HTERT RPE-1 (cell line): ENCODE measurements around the gene SSB.
"Not testable (repeated sequence)": the region's sequence is repeated elsewhere in the genome, so short reads cannot be mapped to it uniquely, and the experiment has no call there.

Experiments
- in situ Hi-C: fragments of 300-500 bp; cut with MboI; formaldehyde crosslinking; loops from 4 replicates; pipeline ENCODE4 v1.14.3; 2020; ENCODE audit warnings: low sequenced_read_pairs

The SSB gene

DNA sequence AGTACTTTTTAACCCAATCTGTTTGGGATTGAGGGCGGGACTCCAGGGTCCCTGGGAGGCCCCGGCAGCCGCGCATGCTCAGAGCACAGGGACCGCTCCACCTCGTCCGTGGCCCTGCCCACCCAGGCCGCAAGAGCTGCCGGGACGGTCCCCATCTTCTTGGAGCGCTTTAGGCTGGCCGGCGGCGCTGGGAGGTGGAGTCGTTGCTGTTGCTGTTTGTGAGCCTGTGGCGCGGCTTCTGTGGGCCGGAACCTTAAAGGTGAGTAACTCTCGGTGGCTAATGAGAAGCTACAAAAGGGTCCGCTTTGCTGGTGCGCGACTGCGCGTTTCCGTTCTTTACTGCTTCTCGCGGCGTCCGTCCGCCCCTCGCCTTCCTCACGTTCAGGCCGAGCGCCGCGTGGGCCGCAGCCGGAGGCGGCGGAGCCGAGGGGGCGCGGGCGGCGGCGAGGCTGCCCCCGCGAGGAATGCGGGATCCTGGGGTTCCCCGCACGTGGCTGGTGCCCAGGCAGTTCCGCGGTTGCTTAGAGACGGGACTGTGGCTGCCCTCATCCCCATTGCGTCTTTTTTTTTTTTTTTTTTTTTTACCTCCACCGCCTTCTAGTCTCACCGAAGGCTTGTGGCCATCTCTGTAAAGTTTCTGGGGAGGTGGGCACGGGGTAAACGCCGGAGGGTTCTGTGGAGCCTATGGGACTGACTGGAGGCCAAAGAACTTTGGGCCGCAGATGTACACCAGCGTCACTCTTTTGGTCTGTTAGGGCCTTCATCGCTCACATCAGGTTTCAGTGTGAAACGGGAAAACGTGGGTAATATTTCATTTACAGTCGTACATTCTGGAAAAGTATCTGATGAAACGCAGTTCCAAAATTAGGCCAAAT, at the start of gene SSB:
Gene SSB, plus strand, starts transcription at position 154 of the 875 bp plus-strand sequence. CDS start 2,090 bp downstream, outside the sequence.
- in situ Hi-C loops = no loop called here

GRCh38 chr2:169752752-169753151, 45.9 kb upstream of the SSB start:
- in situ Hi-C loops = no loop called here

- in situ Hi-C loops = no loop called here
Observed at GRCh38 chr2:169755083-169755870, 43.4 kb upstream of the SSB start.

DNA sequence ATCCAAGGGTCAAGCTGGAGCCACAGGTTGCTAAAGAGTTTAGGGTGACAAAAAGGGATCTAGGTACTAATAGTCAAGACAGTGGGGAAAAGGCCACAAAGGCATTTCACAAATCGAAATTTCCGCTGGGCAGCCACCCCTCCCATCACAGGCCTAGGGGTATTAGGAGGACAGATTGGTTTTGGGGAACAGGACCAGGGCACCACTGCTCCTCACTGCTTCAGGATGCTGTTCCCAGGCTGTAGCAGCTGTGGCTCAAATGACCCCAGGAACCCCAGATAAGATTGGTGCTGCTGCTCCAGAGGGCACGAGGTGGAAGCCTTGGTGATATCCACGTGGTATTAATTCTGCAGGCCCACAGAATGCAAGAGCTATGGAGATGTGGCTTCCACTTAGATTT, 42.3 kb upstream of the SSB start:
- in situ Hi-C loops = no loop called here

- in situ Hi-C loops = no loop called here
Observed at GRCh38 chr2:169757356-169757755, 41.3 kb upstream of the SSB start.

- in situ Hi-C loops = no loop called here
Observed at GRCh38 chr2:169757778-169758177, 40.9 kb upstream of the SSB start.

- in situ Hi-C loops = no loop called here
Observed at GRCh38 chr2:169759987-169760386, 38.7 kb upstream of the SSB start.

DNA sequence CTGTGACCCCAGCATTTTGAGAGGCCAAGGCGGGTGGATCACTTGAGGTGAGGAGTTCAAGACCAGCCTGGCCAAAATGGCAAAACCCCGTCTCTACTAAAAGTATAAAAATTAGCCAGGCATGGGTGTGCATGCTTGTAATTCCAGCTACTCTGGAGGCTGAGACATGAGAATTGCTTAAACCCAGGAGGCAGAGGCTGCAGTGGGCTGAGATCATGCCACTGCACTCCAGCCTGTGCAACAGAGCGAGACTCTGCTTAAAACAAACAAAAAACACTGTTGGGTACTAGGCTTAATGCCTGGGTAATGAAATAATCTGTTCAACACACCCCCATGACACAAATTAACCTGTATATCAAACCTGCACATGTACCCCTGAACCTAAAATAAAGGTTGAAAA, 37.9 kb upstream of the SSB start:
- in situ Hi-C loops = not testable (repeated sequence)

GRCh38 chr2:169761251-169761969, 37.3 kb upstream of the SSB start:
- in situ Hi-C loops = no loop called here

DNA sequence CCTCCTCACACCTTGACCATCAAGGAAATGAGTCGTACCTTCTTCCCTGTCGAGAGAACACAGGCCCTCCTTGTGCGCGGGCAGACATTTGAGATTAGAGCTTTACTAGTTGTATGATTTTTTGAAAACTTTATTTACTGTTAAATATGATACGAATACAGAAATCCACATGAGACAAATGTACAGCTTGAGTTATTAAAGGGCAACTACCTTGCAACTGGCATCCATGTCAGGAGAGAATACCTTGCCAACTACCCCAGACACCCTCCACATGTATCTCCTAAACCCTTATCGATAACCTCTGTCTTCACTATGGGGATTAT, 36.7 kb upstream of the SSB start:
- in situ Hi-C loops = no loop called here

DNA sequence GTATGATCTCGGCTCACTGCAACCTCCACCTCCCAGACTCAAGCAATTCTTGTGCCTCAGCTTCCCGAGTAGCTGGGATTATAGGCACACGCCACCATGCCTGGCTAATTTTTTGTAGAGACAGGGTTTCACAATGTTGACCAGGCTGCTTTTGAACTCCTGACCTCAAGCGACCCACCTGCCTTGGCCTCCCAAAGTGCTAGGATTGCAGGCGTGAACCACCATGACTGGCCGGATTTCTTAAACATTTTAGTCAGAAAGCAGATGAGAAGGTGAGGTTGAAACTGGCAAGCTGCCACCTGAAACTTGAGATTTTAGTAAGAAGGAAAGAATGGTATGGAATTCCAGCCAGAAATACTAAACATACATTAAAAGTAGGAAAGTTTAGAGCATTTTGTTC, 33.1 kb upstream of the SSB start:
- in situ Hi-C loops = no loop called here

DNA sequence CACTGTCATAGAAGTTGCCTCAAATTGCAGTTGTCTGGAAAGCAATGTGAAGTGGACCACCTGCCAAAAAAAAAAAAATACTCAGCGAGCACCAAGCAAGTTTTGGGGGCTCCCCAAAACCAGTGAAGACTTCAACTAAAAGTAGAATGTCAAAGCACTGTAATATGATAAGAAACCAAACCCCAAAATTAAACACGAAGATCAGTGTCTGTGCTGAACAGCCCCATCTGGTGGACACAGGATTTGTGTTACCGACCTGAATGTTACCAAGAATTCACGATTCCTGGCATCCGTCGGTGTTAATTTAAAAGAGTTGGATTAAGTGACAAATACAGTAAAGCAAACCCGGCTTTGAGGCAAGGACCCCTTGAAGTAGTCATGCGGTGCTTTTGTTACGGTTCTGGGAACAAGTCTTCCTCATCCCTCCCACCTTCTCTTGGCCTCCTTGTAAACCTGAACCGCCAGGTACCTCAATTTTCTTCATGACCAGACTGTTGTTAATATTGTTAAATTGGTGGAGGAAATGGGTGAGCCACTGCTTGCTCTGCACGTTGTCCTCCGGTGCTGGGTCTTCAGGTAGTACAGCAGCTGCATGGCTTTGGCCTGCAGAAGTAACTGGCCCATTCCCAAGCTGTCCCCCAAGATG, 31.3 kb upstream of the SSB start:
- in situ Hi-C loops = no loop called here

GRCh38 chr2:169768262-169768995, 30.2 kb upstream of the SSB start:
- in situ Hi-C loops = no loop called here

DNA sequence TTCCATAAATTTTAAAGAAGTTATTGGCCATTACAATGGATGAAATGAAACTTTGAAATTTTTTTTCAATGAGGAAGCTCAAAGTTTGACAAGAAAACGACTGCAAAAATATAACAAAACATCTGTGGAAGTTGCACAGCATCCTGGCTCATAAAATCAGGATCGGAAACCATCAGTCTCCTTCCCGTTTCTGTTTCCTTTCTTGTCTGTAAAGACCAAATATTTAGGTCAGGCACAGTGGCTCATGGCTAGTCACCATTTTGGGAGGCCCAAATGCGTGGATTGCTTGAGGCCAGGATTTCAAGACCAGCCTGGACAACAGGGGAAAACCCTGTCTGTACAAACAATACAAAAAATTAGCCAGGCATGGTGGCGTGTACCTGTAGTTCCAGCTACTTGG, 27.6 kb upstream of the SSB start:
- in situ Hi-C loops = no loop called here

DNA sequence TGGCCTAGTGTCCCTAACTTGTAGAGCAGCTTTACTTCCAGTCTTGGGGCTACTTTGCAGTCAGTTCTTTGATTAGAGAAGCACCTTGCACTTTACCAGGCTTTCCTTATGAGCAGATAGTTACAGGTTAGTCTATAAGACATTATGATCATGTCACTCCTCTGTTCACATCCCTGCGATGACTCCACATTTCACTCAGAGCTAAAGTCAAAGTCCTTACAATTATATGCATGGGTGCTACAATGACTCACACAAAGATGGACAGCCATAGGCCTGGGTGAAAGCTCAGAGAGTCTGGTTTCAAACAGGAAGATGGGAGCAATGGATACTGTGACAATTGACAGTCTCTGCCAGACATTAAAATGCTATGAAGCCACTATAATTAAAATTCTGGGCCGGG, 27.1 kb upstream of the SSB start:
- in situ Hi-C loops = no loop called here

DNA sequence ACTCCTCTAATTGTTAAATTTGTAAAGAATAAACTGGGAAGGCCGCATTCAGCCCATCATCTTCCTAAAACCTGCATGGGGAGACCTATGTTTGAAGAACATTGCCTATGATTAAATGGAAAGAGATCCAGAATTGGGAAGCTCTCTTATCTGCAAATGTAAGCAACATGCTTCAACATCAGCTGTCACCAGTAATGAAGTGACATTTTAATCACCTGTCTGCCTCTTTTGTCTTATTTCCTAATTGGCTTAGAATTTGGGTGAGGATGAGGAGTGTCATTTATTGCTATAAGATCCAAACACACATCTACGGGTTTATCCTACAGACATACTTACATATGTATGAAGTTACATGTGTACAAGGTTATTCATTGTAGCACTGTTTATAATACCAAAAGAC, 26.0 kb upstream of the SSB start:
- in situ Hi-C loops = no loop called here

- in situ Hi-C loops = no loop called here
Observed at GRCh38 chr2:169775354-169775753, 23.3 kb upstream of the SSB start.

DNA sequence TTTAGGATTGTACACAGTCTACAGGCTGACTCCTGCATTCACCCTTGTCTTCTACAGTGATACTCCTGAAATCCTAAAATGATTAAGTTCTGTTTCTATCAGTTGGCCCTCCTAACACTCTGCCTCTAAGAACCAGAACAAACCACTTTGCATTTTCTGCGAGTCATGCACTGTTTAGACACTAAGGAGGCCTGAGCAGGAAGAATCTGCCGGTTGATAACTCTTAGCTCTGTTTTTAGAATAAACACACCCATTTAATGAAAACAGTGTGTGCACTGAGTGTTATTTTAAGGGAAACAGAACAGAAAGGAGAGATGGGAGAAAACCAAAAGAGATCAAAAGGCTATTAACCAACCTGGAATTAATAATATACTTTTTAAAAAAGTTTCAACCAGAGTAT, 22.9 kb upstream of the SSB start:
- in situ Hi-C loops = no loop called here

GRCh38 chr2:169776252-169776761, 22.4 kb upstream of the SSB start:
- in situ Hi-C loops = no loop called here

DNA sequence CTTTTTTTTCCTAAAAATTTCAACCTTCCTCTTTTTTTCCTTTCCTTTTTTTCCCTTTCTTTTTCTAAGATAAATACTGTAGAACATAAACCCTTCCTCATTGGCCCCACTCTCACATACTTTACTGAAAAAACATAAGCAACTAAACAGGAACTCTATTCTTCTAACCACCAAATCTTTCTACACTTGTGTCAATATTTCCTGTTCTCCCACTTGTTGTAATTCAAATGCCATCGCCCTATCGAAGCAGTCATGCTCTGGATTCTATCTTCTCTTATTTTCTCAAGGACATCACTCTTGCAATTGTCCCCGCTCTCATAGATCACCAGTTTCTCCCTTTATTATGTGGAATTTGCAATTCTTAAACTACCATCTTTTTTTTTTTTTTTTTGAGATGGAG, 20.2 kb upstream of the SSB start:
- in situ Hi-C loops = no loop called here
